Measurements from ENCODE around the gene GLP1R. TPM values are rescaled to one million over a fixed set of nuclear protein-coding genes. Genes with fewer than 3 reads are reported as not detected.

Gene GLP1R
- total and polyA plus RNA-seq, 2 of the 4 experiments (the other 2 are of a cell fraction) = not detected

GRCh38 chr6:39074486-39074885 is 25.9 kb downstream of the GLP1R start:
- CTCF ChIA-PET = no interaction called here
- no peak for TF ChIP-seq CEBPB (IDR thresholded peaks at IDR 0.05; ENCODE audit: low read depth, low read length)
- TF ChIP-seq RFX5 (IDR thresholded peaks at IDR 0.05; ENCODE audit: low read depth, low read length) = no peak
- TF ChIP-seq RCOR1 (IDR thresholded peaks at IDR 0.05; ENCODE audit: insufficient replicate concordance, low read length) = no peak
- no peak for TF ChIP-seq BHLHE40 (IDR thresholded peaks at IDR 0.05; ENCODE audit: low read depth, low read length)
- no peak for TF ChIP-seq FOS (IDR thresholded peaks at IDR 0.05; ENCODE audit: low read depth, low read length)
- TF ChIP-seq, protein P1, sequence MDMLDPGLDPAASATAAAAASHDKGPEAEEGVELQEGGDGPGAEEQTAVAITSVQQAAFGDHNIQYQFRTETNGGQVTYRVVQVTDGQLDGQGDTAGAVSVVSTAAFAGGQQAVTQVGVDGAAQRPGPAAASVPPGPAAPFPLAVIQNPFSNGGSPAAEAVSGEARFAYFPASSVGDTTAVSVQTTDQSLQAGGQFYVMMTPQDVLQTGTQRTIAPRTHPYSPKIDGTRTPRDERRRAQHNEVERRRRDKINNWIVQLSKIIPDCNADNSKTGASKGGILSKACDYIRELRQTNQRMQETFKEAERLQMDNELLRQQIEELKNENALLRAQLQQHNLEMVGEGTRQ (IDR thresholded peaks at IDR 0.05; ENCODE audit: low read depth, low read length) = no peak
- no peak for TF ChIP-seq SMC3 (IDR thresholded peaks at IDR 0.05; ENCODE audit: low read depth, low read length)
- no peak for TF ChIP-seq MXI1 (IDR thresholded peaks at IDR 0.05; ENCODE audit: borderline replicate concordance, low read depth, low read length)
- no peak for TF ChIP-seq POLR2A (IDR thresholded peaks at IDR 0.05; ENCODE audit: low read depth, low read length)
- no peak for TF ChIP-seq MAZ (IDR thresholded peaks at IDR 0.05; ENCODE audit: borderline replicate concordance, low read depth, low read length)
- TF ChIP-seq, protein P2, sequence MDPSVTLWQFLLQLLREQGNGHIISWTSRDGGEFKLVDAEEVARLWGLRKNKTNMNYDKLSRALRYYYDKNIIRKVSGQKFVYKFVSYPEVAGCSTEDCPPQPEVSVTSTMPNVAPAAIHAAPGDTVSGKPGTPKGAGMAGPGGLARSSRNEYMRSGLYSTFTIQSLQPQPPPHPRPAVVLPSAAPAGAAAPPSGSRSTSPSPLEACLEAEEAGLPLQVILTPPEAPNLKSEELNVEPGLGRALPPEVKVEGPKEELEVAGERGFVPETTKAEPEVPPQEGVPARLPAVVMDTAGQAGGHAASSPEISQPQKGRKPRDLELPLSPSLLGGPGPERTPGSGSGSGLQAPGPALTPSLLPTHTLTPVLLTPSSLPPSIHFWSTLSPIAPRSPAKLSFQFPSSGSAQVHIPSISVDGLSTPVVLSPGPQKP (IDR thresholded peaks at IDR 0.05; ENCODE audit: borderline replicate concordance, low read depth, low read length) = no peak
- TF ChIP-seq CHD1 (IDR thresholded peaks at IDR 0.05; ENCODE audit: low read depth, low read length) = no peak
- TF ChIP-seq NFE2L2 (IDR thresholded peaks at IDR 0.05; ENCODE audit: low read depth, low read length) = no peak
- TF ChIP-seq, protein P3, sequence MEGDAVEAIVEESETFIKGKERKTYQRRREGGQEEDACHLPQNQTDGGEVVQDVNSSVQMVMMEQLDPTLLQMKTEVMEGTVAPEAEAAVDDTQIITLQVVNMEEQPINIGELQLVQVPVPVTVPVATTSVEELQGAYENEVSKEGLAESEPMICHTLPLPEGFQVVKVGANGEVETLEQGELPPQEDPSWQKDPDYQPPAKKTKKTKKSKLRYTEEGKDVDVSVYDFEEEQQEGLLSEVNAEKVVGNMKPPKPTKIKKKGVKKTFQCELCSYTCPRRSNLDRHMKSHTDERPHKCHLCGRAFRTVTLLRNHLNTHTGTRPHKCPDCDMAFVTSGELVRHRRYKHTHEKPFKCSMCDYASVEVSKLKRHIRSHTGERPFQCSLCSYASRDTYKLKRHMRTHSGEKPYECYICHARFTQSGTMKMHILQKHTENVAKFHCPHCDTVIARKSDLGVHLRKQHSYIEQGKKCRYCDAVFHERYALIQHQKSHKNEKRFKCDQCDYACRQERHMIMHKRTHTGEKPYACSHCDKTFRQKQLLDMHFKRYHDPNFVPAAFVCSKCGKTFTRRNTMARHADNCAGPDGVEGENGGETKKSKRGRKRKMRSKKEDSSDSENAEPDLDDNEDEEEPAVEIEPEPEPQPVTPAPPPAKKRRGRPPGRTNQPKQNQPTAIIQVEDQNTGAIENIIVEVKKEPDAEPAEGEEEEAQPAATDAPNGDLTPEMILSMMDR (conservative IDR thresholded peaks at IDR 0.05; ENCODE audit: low read depth, low read length) = no peak
- TF ChIP-seq RAD21 (IDR thresholded peaks at IDR 0.05; ENCODE audit: low read length) = no peak
- dilution Hi-C loops (cut with HindIII; ENCODE audit: low sequenced_read_pairs, unreplicated experiment) = no loop called here

More at GRCh38 chr6:39074486-39074885, 25.9 kb downstream of the GLP1R start:
- no peaks in the 10 kb centered on the region for H3K79me1 ChIP-seq (ENCODE audit: low read depth in 1 of 2, low read length in 2 of 2)
- no peak overlapping the region for H2AFZ ChIP-seq (replicated peaks; ENCODE audit: low read length, poor library complexity)
- no peak overlapping the region for H2AK5ac ChIP-seq (ENCODE audit: low read depth, low read length)
- in situ Hi-C loops (cut with MboI; ENCODE audit: low sequenced_read_pairs) (no loop called here), intact Hi-C loops (cut with micrococcal nuclease) (no loop called here)
- H3K56ac ChIP-seq (ENCODE audit: extremely low read depth, insufficient read depth, low read length) = no peak overlapping the region
- no peak overlapping the region for H3K4me2 ChIP-seq (ENCODE audit: low read depth, low read length)
- no peak overlapping the region for H3K4me3 ChIP-seq (ENCODE audit: insufficient read depth, low read depth, low read length)
- no peak overlapping the region for H2BK5ac ChIP-seq (ENCODE audit: low read depth, low read length, poor library complexity, severe bottlenecking)
- POLR2A ChIA-PET (ENCODE audit: unreplicated experiment) = no interaction called here
- H3K27ac ChIP-seq (ENCODE audit: insufficient read depth, low read length) = no peak overlapping the region
- no peak overlapping the region for H2BK20ac ChIP-seq (ENCODE audit: low read depth, low read length)
- no peaks in the 10 kb centered on the region for H3K9me1 ChIP-seq (ENCODE audit: insufficient read depth, low read length)
- H2AK9ac ChIP-seq (replicated peaks; ENCODE audit: low read depth, low read length, poor library complexity) = no peak overlapping the region
- no peaks in the 10 kb centered on the region for H3K9me3 ChIP-seq (ENCODE audit: control insufficient read depth, insufficient read depth, low read length)
- no peak overlapping the region for H3K14ac ChIP-seq (replicated peaks; ENCODE audit: low read depth, low read length)
- H3K4ac ChIP-seq (ENCODE audit: low read depth, low read length) = no peak overlapping the region
- 43% methylated on average over 9 of the region's 9 CpGs; no CpG with 5 or more reads in 1 of the 2 experiments for WGBS, 2 experiments (ENCODE audit: extremely low coverage in 2 of 2, insufficient read length in 1 of 2)
- no peak overlapping the region for H3K23ac ChIP-seq (ENCODE audit: low read depth, low read length)
- H4K5ac ChIP-seq (ENCODE audit: low read depth, low read length) = no peak overlapping the region
- DNase-seq = no peak
- H3K9ac ChIP-seq (ENCODE audit: low read depth, low read length) = no peak overlapping the region
- H3K18ac ChIP-seq (ENCODE audit: low read depth, low read length) = no peak overlapping the region
- no peak overlapping the region for H2BK15ac ChIP-seq (ENCODE audit: low read depth, low read length)
- H3K27me3 ChIP-seq (ENCODE audit: control insufficient read depth, insufficient read depth, low read length) = no peaks in the 10 kb centered on the region; the same call in 1 of the 2 replicates
- no peaks in the 10 kb centered on the region for H3K36me3 ChIP-seq (ENCODE audit: control insufficient read depth, insufficient read depth, low read length)
- ATAC-seq (ENCODE audit: low read depth) = no peak
- H4K8ac ChIP-seq (ENCODE audit: low read depth in 2 of 2, low read length in 2 of 2) = no peak overlapping the region
- H4K20me1 ChIP-seq (ENCODE audit: insufficient read depth, low read length) = no peaks in the 10 kb centered on the region
- no peaks in the 10 kb centered on the region for H3K4me1 ChIP-seq (ENCODE audit: control insufficient read depth, insufficient read depth, low read length)
- H4K91ac ChIP-seq (ENCODE audit: insufficient read depth, low read depth, low read length) = no peak overlapping the region
- H2BK120ac ChIP-seq (ENCODE audit: low read depth, low read length) = no peak overlapping the region
- no TSS peak for BruUV-seq (replicated peaks)
